A673 (cell line): Measurements from ENCODE around the gene LYL1. TPM values are rescaled to one million over a fixed set of nuclear protein-coding genes. Genes with fewer than 3 reads are reported as not detected.
A peak's percentile ranks its signal among the peaks of the same experiment; 100 is the strongest.

Experiments used
- BruUV-seq: library from RNA; stranded (reverse); fragments of 400-500 nt; replicated peaks from 2 replicates; lab custom pipeline; 2021; lab: Mats Ljungman, UMichigan
- CTCF ChIA-PET: fragments of 300-600 bp; sonication (Branson Sonifier 250); formaldehyde crosslinking; loops from one replicate; lab custom pipeline; 2022; ENCODE audit warnings: antibody characterized with exemption; lab: Charles Lee
- POLR2A ChIA-PET: fragments of 300-600 bp; sonication (Branson Sonifier 250); formaldehyde crosslinking; loops from one replicate; lab custom pipeline; 2022; ENCODE audit warnings: antibody characterized with exemption; ENCODE audit not compliant: low non-redundant PET; lab: Charles Lee
- DNase-seq: peaks from one replicate; pipeline ENCODE4 v3.0.0-alpha.2; 2015; ENCODE audit warnings: low spot score
- H3K27ac ChIP-seq: fragments of 200-600 bp; sonication (generic); 2 replicates; pipeline ENCODE4 v1.5.1; 2016; ENCODE audit warnings: mixed run types, low read depth, mild to moderate bottlenecking, mixed read lengths, antibody characterized with exemption, low read length; ENCODE audit not compliant: poor library complexity, severe bottlenecking
- H3K27me3 ChIP-seq: fragments of 200-600 bp; sonication (generic); replicated peaks from 2 replicates; pipeline ENCODE4 v1.6.1; 2017; ENCODE audit warnings: mixed run types, low read depth, mild to moderate bottlenecking, mixed read lengths, antibody characterized with exemption, low read length; ENCODE audit not compliant: insufficient read depth, poor library complexity
- H3K36me3 ChIP-seq: fragments of 200-600 bp; sonication (generic); 2 replicates; pipeline ENCODE4 v1.6.1; 2016; ENCODE audit warnings: mixed run types, mild to moderate bottlenecking, mixed read lengths, antibody characterized with exemption, low read length; ENCODE audit not compliant: insufficient read depth, poor library complexity, severe bottlenecking
- H3K4me1 ChIP-seq: fragments of 200-600 bp; sonication (generic); 2 replicates; pipeline ENCODE4 v1.6.1; 2017; ENCODE audit warnings: mixed run types, mild to moderate bottlenecking, mixed read lengths, antibody characterized with exemption, low read length; ENCODE audit not compliant: insufficient read depth, poor library complexity, severe bottlenecking
- H3K4me3 ChIP-seq: fragments of 200-600 bp; sonication (generic); 2 replicates; pipeline ENCODE4 v1.5.1; 2016; ENCODE audit warnings: low read depth, mixed run types, mild to moderate bottlenecking, mixed read lengths, low read length; ENCODE audit not compliant: poor library complexity, severe bottlenecking
- H3K9me3 ChIP-seq: fragments of 200-600 bp; sonication (generic); 2 replicates; pipeline ENCODE4 v1.6.1; 2016; ENCODE audit warnings: mixed run types, low read depth, mild to moderate bottlenecking, mixed read lengths, antibody characterized with exemption, low read length; ENCODE audit not compliant: poor library complexity, severe bottlenecking
- EZH2 ChIP-seq: fragments of 200-600 bp; sonication (generic); IDR thresholded peaks from 2 replicates; pipeline ENCODE4 v1.6.1; 2017; ENCODE audit warnings: borderline replicate concordance, low read depth, mild to moderate bottlenecking, mixed read lengths, antibody characterized with exemption, low read length; ENCODE audit not compliant: poor library complexity, severe bottlenecking
- intact Hi-C: fragments of 100-400 bp; cut with micrococcal nuclease; formaldehyde crosslinking; loops from one replicate; pipeline ENCODE4 v1.10.0; 2022; ENCODE audit not compliant: unreplicated experiment
- total RNA-seq: library from RNA; stranded (reverse); gene quantifications from 2 replicates; pipeline ENCODE4 v1.2.3, GENCODE V29; 2021
- TF ChIP-seq, protein P1 (sequence below): fragments of 300-800, 200-600 bp; sonication (generic); conservative IDR thresholded peaks from 2 replicates; pipeline ENCODE4 v1.5.1; 2017; ENCODE audit warnings: low read depth, mild to moderate bottlenecking, antibody characterized with exemption, low read length, moderate library complexity, mixed read lengths

LYL1 gene
- total RNA-seq, 1 experiment from 2014 or later, result not detected

DNA sequence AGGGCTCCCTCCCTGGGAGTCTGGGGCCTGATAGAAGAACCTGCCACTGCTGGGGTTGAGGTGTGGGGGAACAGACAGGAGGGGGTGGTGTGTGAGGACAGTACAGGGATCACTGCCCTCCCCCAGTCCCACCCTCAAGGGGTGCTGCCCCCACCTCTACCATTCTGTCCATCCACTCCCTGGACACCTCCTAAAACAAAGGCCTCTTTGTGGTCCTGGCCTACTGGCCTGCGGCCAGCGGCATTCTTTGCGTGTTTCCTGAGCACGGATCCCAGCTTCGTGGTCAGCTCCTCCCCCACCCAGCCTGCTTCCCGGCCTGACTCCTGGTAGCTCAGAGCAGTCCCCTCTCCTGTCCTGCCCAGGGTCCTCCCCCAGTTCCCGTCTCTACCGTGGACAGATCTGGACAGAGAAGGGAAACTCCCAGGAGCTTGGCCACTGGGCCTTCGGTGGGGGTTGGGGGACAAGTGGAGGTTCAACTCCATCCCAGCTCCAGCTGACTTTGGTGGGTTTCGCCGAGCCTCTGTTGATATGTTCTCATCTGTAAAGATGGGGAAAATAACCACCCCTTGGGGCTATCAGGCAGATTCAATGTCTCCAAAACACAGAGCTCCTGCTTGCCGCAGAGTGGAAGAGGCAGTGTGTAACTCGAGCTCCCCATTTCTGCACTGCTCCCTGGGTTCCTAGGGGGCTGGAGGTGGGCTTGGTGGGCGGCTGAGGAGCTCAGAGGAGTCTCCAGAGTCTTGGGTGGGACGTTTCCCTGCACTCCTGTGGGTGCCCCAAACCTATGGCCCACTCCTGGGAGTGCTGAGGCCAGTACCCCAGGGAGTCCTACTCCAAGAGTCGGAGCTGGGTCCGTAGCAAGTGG is 48.7 kb downstream of the LYL1 start:
- Histone ChIP-seq H3K4me1 (peaks cover 76% of the 10 kb centered on the region), H3K4me3 (no peak overlapping the region), H3K36me3 (no peaks in the 10 kb centered on the region), H3K27ac (peak overlapping the region; percentile 72), H3K9me3 (no peaks in the 10 kb centered on the region), H3K27me3 (no peaks in the 10 kb centered on the region)
- no peak for DNase-seq
- no peak for TF ChIP-seq EZH2
- TF ChIP-seq, protein P1, sequence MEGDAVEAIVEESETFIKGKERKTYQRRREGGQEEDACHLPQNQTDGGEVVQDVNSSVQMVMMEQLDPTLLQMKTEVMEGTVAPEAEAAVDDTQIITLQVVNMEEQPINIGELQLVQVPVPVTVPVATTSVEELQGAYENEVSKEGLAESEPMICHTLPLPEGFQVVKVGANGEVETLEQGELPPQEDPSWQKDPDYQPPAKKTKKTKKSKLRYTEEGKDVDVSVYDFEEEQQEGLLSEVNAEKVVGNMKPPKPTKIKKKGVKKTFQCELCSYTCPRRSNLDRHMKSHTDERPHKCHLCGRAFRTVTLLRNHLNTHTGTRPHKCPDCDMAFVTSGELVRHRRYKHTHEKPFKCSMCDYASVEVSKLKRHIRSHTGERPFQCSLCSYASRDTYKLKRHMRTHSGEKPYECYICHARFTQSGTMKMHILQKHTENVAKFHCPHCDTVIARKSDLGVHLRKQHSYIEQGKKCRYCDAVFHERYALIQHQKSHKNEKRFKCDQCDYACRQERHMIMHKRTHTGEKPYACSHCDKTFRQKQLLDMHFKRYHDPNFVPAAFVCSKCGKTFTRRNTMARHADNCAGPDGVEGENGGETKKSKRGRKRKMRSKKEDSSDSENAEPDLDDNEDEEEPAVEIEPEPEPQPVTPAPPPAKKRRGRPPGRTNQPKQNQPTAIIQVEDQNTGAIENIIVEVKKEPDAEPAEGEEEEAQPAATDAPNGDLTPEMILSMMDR, result no peak
- intact Hi-C loops, result no loop called here
- ChIA-PET CTCF (interaction anchor here (1.5 kb wide), 1 partner anchor 20 kb away, joined by 6 read pairs; no protein-coding TSS in a partner anchor), POLR2A (no interaction called here)
- BruUV-seq, result no TSS peak

DNA sequence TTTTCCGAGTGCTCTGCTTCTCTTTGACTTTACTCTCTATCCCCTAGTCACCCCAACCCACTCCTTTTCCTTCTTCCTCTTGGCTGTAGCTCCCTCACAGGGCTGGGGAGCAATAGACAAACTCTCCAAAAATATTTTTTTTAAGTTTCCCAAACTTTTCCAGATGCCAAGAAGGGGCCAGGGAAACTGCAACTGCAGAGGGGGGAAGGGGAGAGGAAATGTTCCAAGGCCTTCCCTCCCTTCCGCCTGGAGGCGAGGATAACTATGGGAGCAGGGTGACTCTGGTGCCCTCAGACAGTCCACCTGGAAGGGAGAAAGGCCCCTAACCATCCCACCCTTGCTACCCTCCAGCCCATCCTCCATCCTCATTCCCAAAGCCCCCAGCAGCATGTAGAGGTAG is 49.4 kb downstream of the LYL1 start:
- H3K9me3 ChIP-seq, result no peaks in the 10 kb centered on the region
- H3K36me3 ChIP-seq, result no peaks in the 10 kb centered on the region
- no peak overlapping the region for H3K4me3 ChIP-seq
- CTCF ChIA-PET, result no interaction called here
- H3K27ac ChIP-seq, result peak overlapping the region; percentile 72
- no peaks in the 10 kb centered on the region for H3K27me3 ChIP-seq
- no TSS peak for BruUV-seq
- intact Hi-C loops, result no loop called here
- H3K4me1 ChIP-seq, result peaks cover 69% of the 10 kb centered on the region
- no peak for DNase-seq
- no peak for TF ChIP-seq EZH2
- TF ChIP-seq, protein P1, result no peak
- POLR2A ChIA-PET, result no interaction called here

DNA sequence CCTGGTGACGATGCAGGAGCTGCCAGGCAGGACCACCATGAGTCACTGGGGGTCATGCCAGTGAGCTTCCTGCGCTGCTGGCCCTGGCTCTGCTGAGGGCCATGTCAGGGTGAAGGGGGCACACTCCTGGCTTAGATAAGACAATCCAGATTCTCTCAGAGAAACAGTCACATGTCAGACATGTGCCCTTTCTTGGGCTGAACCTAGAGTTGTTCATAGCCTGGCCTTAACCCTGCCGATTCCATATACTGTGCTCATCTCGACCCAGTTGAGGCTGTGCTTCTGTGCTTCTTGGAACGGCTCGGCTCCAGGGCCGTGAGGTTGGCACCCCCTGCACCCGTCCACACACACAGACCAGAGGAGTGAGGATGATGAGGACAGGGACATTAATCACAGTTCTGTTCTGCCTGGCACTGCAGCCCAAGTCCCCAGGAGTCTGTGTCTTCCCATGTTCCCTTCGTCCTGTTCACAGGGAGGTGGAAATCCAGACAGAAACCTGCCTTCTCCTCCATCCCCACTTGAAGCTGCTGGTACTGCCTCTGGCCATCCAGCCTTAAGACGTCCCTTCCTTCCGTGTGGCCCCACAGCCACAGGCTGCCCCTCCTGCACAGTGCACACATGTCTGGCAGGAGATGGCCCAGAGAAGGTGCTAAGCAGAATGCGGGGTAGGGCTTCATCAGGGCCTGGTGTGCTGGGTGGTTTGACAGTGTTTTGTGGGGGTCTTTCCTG is 50.0 kb downstream of the LYL1 start:
- CTCF ChIA-PET, result no interaction called here
- no TSS peak for BruUV-seq
- TF ChIP-seq, protein P1, result no peak
- TF ChIP-seq EZH2, result no peak
- Histone ChIP-seq H3K27me3 (no peaks in the 10 kb centered on the region), H3K4me1 (peaks cover 64% of the 10 kb centered on the region), H3K9me3 (no peaks in the 10 kb centered on the region), H3K27ac (peak overlapping the region; percentile 2), H3K36me3 (no peaks in the 10 kb centered on the region), H3K4me3 (no peak overlapping the region)
- POLR2A ChIA-PET, result no interaction called here
- DNase-seq, result no peak
- intact Hi-C loops, result no loop called here
